Body of pancreas (tissue), 4 donors: Measurements from ENCODE around the gene ZNF837.

Source experiments
- CTCF ChIP-seq, 7 experiments: fragments of 450-650 bp in 4 of 7; fragments of 200-600 bp in 3 of 7; sonication (generic) in 3 of 7; IDR thresholded peaks; one replicate each; pipeline ENCODE4 v1.5.1; 2016 to 2019; ENCODE audit warnings: antibody characterized with exemption in 7 of 7
- POLR2A ChIP-seq, 3 donors: fragments of 450-650 bp; IDR thresholded peaks; one replicate each; pipeline ENCODE4 v1.6.1; 2016; ENCODE audit warnings: antibody characterized with exemption in 3 of 3, mild to moderate bottlenecking in 2 of 3

- TF ChIP-seq CTCF (IDR thresholded peaks at IDR 0.05) (no peak), POLR2A (IDR thresholded peaks at IDR 0.05) (no peak)
These were observed 41.8 kb downstream of the ZNF837 start for GRCh38 chr19:58338825-58339558.
